Calu3 (cell line): ENCODE results near the gene CDC5L. TPM values are rescaled to one million over a fixed set of nuclear protein-coding genes. Genes with fewer than 3 reads are reported as not detected.
"Not testable (repeated sequence)": the region's sequence is repeated elsewhere in the genome, so short reads cannot be mapped to it uniquely, and the experiment has no call there.

ENCODE experiments used
- BruUV-seq: library from RNA; stranded (reverse); fragments of 400-500 nt; replicated peaks from 2 replicates; lab custom pipeline; 2021; lab: Mats Ljungman, UMichigan
- CTCF ChIA-PET: fragments of 300-600 bp; sonication (Branson Sonifier 250); formaldehyde crosslinking; loops from one replicate; lab custom pipeline; 2022; ENCODE audit warnings: antibody characterized with exemption; lab: Charles Lee
- DNase-seq: peaks from one replicate; pipeline ENCODE4 v3.0.0; 2022
- H3K27ac Mint-ChIP-seq: one replicate; pipeline ENCODE4 v1.8.0; 2022; ENCODE audit warnings: mixed read lengths; ENCODE audit not compliant: unreplicated experiment
- H3K27me3 Mint-ChIP-seq: one replicate; pipeline ENCODE4 v1.8.0; 2022; ENCODE audit warnings: mixed read lengths; ENCODE audit not compliant: unreplicated experiment
- H3K36me3 Mint-ChIP-seq: one replicate; pipeline ENCODE4 v1.8.0; 2022; ENCODE audit warnings: mild to moderate bottlenecking, moderate library complexity, mixed read lengths; ENCODE audit not compliant: insufficient read depth, unreplicated experiment
- H3K4me1 Mint-ChIP-seq: one replicate; pipeline ENCODE4 v1.8.0; 2022; ENCODE audit warnings: mild to moderate bottlenecking, low read depth, mixed read lengths; ENCODE audit not compliant: unreplicated experiment
- H3K4me3 Mint-ChIP-seq: one replicate; pipeline ENCODE4 v1.8.0; 2022; ENCODE audit warnings: mild to moderate bottlenecking, low read depth, moderate library complexity, mixed read lengths; ENCODE audit not compliant: unreplicated experiment
- H3K9me3 Mint-ChIP-seq: one replicate; pipeline ENCODE4 v1.8.0; 2022; ENCODE audit warnings: low read depth, mixed read lengths; ENCODE audit not compliant: unreplicated experiment
- CTCF ChIP-seq: fragments of 200-600 bp; IDR thresholded peaks from one replicate; pipeline ENCODE4 v1.8.0; 2022; ENCODE audit warnings: antibody characterized with exemption; ENCODE audit not compliant: unreplicated experiment
- intact Hi-C: fragments of 100-400 bp; cut with micrococcal nuclease; formaldehyde crosslinking; loops from one replicate; pipeline ENCODE4 v1.10.0; 2022; ENCODE audit not compliant: unreplicated experiment
- total RNA-seq: library from RNA; stranded (reverse); gene quantifications from 2 replicates; pipeline ENCODE4 v1.2.3, GENCODE V29; 2022

CDC5L gene
- total RNA-seq, 1 experiment from 2014 or later, result 43.4 TPM

DNA sequence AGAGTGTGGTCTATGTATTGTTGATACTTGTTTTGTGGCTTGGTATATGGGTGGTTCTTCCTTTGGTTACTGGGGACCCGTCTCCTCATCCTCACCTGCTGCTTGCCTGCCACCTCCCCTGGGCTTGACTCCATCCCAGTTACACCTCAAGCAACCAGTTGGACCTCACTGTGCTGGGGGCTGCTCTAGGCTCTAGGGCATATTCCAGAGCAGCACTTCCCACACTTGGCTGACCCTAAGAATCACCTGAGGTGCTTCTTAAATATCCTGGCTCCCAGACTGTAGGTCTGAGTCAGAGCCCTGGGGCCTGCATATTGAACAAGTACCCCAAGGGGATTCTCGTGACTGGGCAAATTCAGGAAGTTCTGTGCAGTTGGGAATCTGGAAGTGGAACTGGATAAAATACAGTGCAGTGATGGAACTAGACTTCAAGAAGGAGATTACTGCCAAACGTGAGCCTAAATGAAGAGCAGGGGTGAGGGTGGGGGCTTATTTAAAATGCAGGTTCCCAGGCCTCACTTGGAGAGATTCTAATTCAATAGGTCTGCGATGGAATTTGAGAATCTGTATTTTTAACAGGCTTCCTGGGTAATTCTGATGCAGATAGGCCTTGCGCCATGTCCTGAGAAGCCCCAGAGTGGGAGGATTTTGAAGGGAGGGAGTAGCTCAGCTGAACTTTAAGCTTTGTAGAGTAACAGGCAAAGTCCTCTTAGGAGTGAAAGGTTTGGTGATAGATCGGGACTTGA is 37.4 kb upstream of the CDC5L start:
- Mint-ChIP-seq H3K4me3 (no peak overlapping the region), H3K27ac (no peak overlapping the region), H3K4me1 (no peaks in the 10 kb centered on the region), H3K36me3 (no peaks in the 10 kb centered on the region), H3K27me3 (peaks cover 24% of the 10 kb centered on the region), H3K9me3 (no peaks in the 10 kb centered on the region)
- no TSS peak for BruUV-seq
- DNase-seq, result no peak
- CTCF ChIA-PET, result interaction anchor here (0.7 kb wide), 1 partner anchor 197 kb away, joined by 4 read pairs; no protein-coding TSS in a partner anchor
- no peak for TF ChIP-seq CTCF
- intact Hi-C loops, result no loop called here

DNA sequence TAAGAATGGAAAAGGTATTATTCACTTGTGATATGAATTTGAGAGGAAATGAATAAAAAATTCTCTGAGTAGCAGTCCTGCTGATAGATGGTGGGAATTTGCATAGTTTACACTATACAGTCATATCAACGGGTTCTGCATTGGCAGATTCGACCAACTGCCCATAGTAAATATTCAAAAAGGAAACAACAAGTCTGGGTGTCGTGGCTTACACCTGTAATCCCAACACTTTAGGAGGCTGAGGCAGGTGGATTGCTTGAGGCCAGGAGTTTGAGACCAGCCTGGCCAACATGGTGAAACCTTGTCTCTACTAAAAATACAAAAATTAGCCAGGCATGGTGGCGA is 36.9 kb upstream of the CDC5L start:
- H3K4me3 Mint-ChIP-seq, result not testable (repeated sequence)

DNA sequence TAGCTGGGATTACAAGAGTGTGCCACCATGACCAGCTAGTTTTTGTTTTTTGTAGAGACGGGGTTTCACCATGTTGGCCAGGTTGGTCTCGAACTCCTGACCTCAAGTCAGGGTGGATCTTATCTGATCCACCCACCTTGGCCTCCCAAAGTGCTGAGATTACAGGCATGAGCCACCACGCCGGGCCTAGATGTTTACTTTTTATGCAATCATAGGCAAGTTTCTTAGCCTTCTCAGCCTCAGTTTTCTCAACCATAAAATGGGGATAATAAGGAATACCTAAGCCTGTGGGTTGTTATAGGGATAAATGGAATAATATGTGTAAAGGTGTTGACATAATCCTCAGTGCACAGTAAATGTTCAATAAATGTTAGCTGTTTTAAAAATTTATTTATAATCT is 35.2 kb upstream of the CDC5L start:
- TF ChIP-seq CTCF, result no peak
- H3K9me3 Mint-ChIP-seq, result no peaks in the 10 kb centered on the region
- H3K36me3 Mint-ChIP-seq, result no peaks in the 10 kb centered on the region
- intact Hi-C loops, result no loop called here
- CTCF ChIA-PET, result interaction anchor here (0.6 to 1.1 kb wide), 2 partner anchors 11 to 458 kb away, joined by 3 to 7 read pairs; no protein-coding TSS in a partner anchor
- H3K27ac Mint-ChIP-seq, result no peak overlapping the region
- H3K4me3 Mint-ChIP-seq, result no peak overlapping the region
- DNase-seq, result no peak
- H3K27me3 Mint-ChIP-seq, result peaks cover 33% of the 10 kb centered on the region
- no TSS peak for BruUV-seq
- H3K4me1 Mint-ChIP-seq, result no peaks in the 10 kb centered on the region

More for the DNA sequence above, 36.9 kb upstream of the CDC5L start:
- H3K27me3 Mint-ChIP-seq, result peaks cover 23% of the 10 kb centered on the region
- H3K36me3 Mint-ChIP-seq, DNase-seq, H3K9me3 Mint-ChIP-seq, H3K4me1 Mint-ChIP-seq, BruUV-seq, H3K27ac Mint-ChIP-seq, intact Hi-C loops: not testable (repeated sequence)
- CTCF ChIA-PET, result interaction anchor here (0.7 kb wide), 1 partner anchor 197 kb away, joined by 4 read pairs; no protein-coding TSS in a partner anchor

DNA sequence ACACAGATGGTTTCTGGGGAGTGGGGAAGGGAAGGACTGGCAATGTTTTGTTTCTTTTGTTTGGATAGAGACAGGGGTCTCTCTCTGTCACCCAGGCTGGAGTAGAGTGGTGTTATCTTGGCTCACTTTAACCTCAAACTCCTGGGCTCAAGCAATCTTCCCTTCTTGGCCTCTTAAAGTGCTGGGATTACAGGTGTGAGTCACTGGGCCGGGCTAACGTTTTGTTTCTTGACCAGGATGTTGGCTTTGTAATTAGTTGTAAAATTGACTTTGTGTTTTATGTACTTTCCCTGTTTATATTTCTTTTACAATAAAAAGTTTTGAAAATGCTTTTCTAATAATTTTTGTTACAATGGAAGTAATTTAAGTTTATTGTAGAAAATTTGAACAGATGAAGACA is 34.2 kb upstream of the CDC5L start:
- CTCF ChIA-PET, result interaction anchor here (1.3 kb wide), 1 partner anchor 10 kb away, joined by 3 read pairs; no protein-coding TSS in a partner anchor
- Mint-ChIP-seq H3K27me3 (peaks cover 44% of the 10 kb centered on the region), H3K9me3 (no peaks in the 10 kb centered on the region), H3K27ac (no peak overlapping the region), H3K36me3 (no peaks in the 10 kb centered on the region), H3K4me3 (no peak overlapping the region), H3K4me1 (no peaks in the 10 kb centered on the region)
- TF ChIP-seq CTCF, result no peak
- no peak for DNase-seq
- BruUV-seq, result no TSS peak
- intact Hi-C loops, result no loop called here

GRCh38 chr6:44355640-44356039 is 31.9 kb upstream of the CDC5L start:
- BruUV-seq, result no TSS peak
- H3K4me3 Mint-ChIP-seq, result no peak overlapping the region
- CTCF ChIA-PET, result no interaction called here

More at GRCh38 chr6:44355640-44356039, 31.9 kb upstream of the CDC5L start:
- Mint-ChIP-seq H3K27ac (no peak overlapping the region), H3K36me3 (no peaks in the 10 kb centered on the region), H3K27me3 (peaks cover 48% of the 10 kb centered on the region), H3K9me3 (no peaks in the 10 kb centered on the region), H3K4me1 (no peaks in the 10 kb centered on the region)
- DNase-seq, result no peak
- TF ChIP-seq CTCF, result no peak
- intact Hi-C loops, result no loop called here
